ENCODE results near the gene GSN.

The GSN gene

DNA sequence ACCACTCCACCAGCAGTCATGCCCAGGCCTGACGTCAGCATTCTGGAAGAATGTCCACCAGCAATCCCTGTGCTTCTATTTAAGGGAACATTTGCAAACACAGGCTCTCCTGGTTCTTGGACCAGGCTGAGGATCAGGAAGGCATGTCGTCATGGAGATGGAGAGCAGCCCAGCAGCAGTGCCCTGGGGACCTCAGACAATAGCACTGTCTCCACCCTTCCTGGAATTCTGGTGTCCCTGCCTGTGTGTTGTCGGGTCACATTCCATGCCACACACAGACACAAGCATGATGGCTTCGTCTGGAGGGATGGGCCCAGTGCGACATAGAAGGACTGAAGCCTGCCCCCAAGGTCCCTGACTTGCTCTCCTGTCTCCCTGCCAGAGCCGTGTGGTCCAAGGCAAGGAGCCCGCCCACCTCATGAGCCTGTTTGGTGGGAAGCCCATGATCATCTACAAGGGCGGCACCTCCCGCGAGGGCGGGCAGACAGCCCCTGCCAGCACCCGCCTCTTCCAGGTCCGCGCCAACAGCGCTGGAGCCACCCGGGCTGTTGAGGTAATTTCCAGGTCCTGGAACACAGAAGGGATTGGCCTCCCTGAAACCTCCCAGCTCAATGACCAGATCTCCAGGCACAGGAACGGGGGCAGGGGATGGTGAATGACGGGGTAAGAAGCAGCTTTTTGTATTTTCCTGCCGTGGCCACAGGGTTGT, 58.3 kb downstream of the GSN start:
- DNase-seq, result peak; percentile 14

DNA sequence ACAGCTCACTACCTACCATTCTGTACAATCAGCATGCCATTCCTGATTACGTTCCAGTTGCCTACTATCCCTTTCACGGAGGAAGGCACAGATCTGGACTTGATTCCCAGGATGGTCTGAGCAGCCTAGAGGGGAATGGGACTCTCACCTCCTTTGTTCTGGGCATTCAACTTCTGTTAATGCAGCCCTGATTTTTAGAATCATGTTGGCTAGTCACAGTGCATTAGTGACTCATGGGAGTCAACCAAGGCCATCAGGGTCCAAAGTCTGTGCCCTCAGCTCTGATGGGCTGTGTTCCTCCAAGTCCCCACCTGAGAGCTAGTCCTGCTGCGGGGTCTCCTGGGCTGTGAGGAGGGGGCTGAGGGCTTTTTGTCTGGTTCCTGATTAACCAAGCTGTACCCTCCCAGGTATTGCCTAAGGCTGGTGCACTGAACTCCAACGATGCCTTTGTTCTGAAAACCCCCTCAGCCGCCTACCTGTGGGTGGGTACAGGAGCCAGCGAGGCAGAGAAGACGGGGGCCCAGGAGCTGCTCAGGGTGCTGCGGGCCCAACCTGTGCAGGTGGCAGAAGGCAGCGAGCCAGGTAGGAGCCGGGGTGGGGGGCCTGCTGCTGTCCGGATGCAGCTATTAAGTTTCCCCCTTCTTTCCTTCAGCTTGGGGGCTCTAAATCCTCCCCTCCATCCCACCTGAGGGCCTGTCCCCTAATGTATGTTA, 59.1 kb downstream of the GSN start:
- DNase-seq, result no peak

- DNase-seq, result no peak
Measured at GRCh38 chr9:121328476-121328875, 60.5 kb downstream of the GSN start.

DNA sequence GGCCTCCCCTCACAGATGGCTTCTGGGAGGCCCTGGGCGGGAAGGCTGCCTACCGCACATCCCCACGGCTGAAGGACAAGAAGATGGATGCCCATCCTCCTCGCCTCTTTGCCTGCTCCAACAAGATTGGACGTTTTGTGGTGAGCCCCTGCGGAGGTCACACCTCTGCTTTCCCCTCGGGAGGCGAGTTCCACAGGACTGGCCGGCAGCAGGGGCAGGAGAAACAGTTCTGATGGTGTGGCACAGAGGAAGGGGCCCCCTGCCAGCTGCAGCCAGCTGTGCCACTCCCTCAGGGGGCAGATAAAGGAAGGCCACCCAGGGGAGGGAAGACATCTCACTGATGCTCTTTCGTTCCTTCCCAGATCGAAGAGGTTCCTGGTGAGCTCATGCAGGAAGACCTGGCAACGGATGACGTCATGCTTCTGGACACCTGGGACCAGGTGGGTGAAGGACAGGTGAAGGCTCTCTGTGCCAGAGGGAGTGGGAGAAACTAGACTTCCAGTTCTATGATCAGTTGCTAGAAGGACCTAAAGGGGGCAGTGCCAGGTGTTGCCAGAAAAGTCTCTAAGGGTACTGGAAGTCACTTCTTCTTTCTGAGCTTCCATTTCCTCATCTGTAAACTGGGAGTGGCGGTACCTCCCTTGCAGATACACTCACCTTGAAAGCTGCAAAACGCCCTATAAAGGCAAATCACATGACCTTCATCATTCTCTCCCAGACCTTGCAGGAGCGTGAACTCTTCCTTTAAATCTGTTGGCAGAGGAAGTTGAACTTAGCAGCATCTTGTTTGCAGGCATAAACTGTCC, 61.1 kb downstream of the GSN start:
- DNase-seq, result no peak

DNA sequence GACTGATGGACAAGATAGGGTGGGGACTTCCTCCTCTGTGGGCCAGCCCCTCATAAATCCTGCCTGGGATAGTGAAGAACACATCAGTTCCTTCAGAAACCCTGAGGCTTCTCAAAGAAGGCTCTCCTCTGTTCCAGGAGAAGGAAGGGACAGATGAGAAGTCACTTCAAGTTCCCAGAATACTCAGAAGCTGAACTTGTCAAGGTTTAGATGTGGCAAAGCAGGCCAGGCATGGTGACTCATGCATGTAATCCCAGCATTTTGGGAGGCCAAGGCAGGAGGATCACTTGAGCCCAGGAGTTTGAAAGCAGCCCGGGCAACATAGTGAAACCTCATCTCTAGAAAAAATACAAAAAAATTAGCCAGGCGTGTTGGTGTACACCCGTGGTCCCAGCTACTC, 63.6 kb downstream of the GSN start:
- DNase-seq, result no peak

GRCh38 chr9:121331992-121332685, 64.2 kb downstream of the GSN start:
- no peak for DNase-seq

GRCh38 chr9:121333950-121334773, 66.2 kb downstream of the GSN start:
- no peak for DNase-seq

- DNase-seq, result no peak
Measured at GRCh38 chr9:121336665-121337064, 68.7 kb downstream of the GSN start.

DNA sequence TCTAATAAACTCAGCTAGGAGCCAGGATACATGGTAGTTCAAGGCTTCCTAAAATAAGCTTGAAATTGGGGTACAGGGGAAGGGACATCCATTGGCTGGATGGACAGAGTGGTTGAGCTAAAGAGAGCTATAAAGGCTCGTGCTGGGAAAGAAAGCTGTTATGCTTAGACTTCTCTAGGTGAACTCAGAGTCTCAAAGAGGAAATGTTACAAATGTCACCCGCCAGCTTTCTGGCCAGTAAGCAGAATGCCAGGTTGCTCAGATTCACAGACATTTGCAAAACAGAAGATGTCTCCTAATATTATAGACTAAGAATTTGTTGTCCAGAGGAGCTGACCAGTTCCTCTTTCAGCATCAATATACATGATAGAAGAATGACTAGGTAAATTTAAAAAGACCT, 71.5 kb downstream of the GSN start:
- DNase-seq, result no peak

DNA sequence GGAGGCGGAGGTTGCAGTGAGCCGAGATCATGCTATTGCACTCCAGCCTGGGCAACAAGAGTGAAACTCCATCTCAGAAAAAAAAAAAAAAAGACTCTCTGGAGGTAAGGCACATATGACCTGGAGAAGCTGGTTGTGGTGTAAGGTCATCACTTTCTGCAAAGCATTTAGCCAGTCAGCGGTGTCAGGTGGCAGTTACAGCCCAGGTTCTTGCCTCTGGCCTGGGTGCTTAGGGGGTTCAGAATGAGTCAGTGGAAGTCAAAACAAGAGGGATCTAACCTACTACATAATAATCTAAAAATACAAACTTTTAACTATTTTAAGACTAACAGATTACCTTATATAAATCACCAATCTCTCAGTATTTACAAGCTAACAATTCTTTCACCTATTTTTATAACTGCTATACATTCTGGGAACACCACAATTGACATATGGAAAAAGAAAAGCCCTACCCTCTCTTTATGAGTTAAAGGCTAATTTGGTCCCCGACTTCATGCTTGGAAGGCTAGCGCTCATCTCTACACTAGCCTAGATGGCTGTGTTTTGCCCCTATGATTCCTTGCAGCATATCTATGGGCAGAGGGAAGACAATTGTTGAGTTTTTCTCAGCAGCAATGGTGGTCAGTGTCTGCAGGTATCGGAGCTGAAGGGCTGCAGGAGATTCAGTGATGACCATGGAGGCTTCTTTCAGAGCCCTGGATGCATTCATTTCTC, 72.9 kb downstream of the GSN start:
- no peak for DNase-seq

DNA sequence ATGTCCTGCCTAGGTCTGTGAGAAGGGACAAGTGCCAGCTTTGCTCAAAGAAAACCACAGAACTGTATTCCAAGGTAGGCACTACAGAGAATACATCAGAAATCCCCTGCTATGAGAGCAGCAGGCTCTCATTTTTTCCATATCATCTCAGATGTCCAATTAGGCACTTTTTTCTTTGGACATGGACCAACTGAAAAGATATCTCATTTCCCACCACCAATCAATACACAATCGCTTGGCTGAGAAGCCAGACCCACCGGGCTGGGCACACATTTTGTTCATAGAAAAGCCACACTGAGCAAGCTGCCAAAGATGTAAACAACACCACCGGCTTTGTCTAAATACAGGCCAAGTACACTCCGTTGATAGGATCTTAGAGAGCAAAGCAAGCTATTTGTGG, 76.2 kb downstream of the GSN start:
- peak; percentile 54 for DNase-seq

DNA sequence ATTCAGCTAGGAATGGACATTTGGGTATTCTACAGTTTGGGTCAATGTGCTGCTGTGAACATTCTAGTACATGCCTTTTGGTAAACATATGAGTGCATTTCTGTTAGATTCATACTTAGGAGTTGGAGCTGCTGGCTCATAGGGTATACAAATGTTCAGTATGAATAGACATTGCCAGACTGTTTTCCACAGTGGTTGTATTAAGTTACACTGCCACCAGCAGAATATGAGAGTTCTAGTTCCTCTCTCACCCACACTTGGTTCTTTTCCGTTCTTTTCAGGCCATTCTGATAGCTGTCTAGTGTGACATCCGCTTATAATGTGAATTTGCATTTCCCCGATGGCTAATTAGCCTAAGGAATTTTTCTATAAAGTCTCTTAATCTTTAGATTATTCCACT, 77.1 kb downstream of the GSN start:
- no peak for DNase-seq

GRCh38 chr9:121348221-121348620, 80.3 kb downstream of the GSN start:
- DNase-seq, result no peak

DNA sequence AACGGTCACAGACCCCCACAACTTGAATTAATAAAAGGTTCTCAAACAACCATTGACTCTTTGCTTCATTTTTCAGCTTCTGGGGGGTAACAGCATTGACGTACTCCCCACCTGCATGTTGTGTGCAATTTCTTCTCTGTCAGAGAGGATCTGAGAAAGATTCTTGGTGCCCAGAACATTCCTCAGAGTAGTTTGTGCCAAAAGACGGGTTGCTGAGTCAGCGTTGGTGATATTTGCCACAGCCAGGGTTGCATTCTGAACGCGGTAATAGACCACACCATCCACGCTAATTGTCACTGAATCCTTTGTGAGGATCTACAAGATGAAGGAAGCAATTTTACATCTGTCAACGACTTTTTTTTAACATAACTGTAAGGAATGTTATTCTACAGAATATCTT, 81.0 kb downstream of the GSN start:
- no peak for DNase-seq

DNA sequence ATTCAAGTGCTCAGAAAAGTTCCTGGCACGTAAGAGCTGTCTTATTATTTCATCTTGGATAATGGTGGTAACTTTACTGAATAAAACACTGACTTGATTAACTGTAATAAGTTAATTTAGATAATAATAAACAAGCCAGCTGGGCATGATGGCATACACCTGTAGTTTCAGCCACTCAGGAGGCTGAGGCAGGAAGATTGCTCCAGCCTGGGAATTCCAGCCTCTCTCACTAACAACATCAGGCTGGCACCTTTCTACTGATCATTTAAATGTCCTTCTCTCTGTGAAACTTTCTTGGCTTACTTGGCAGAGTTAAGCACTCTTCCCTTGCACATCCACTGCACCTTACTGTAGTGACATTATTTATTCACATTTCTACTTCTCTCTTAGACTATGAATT, 82.1 kb downstream of the GSN start:
- no peak for DNase-seq

- peak; percentile 67 for DNase-seq
Measured at GRCh38 chr9:121350993-121351561, 83.1 kb downstream of the GSN start.

DNA sequence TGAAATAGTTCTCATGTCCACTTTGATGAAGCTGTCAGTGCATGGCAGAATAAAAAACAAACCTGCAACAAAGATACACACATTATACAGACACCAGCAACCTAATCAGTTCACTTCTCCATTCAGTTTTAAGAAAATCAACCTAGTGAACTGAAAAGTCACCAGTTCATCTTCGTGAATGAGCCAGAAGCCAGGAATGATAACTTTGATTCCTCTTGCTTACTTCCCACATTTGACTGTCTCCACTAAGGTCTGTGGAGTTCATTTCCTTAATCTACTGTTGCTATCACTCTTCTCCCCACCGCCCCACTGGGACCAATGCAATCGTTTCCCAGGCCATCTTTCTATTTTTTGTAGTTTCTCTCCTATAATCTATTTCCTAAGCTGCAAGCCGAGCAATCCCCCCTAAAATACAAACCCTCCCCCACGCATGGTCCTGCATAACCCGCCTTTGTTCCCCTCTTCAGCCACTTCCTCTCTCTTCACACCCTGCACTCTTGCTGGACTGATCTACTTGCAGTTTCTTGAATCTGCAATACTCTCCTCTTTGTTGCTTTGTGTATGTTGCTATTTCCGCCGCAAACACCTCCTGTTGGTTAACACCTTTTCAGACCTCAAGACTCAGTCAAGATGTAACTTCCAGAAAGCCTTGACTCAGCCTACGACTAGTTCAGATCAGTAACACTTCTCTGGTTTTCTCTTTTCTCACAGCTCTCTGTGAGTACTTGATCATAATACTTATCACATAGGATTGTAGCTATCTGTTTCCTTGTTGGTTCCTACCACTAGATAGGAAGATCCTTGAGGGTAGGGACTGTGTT, 85.5 kb downstream of the GSN start:
- DNase-seq, result no peak

DNA sequence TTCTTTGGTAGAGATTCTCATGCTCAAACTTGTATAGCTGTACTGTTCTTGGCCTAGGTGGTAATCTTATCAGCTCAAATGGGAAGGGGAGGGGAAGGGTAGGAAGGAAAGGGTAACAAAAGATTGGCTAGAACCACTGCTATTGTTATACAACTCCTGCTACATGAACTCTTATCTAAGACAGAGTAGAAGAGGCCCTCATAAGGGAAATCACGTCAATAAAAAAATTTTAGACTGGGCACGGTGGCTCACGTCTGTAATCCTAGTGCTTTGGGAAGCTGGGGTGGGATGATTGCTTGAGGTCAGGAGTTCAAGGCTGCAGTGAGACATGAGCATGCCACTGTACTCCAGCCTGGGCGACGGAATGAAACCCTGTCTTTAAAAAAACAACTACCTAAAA, 86.2 kb downstream of the GSN start:
- DNase-seq, result no peak

DNA sequence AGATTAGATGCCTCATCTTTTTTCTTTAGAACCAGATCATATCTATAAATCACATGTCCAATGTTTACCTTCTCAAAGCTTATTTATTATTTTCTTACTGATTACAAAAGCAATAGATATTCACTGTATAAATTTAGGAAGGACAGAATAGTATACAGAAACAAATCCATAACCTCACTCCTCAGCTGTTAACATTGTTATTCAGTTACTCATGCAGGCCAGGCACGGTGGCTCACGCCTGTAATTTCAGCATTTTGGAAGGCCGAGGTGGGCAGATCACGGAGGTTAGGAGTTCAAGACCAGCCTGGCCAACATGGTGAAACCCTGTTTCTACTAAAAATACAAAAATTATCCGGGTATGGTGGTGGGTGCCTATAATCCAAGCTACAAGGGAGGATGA, 86.8 kb downstream of the GSN start:
- no peak for DNase-seq

DNA sequence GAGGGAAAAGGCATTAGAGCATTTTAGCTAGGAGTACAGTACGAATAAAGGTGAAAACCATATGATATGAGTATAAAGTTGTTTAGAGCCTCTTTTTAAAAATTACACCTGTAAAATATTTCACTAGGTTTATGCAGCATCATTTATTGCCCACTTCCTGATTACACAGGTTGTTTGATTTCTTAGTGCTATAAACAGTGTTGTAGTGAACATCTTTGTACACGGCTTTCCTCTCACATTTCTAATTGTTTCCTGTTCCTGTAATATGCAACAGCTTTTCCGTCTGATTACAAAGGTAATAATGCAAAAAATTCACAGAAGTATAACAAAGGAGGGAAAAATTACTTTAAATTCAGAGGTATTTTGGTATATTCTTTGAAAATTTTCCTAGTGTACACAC, 89.0 kb downstream of the GSN start:
- DNase-seq, result no peak
